K562 (cell line): ENCODE measurements around the gene ADGRE3. TPM values are rescaled to one million over a fixed set of nuclear protein-coding genes. Genes with fewer than 3 reads are reported as not detected.

Experiments used
- CBX3 ChIP-seq, 2 experiments: IDR thresholded peaks; 1 replicate in 1 of 2; 2 replicates in 1 of 2; pipeline ENCODE4 v1.6.1; 2012; ENCODE audit warnings: inconsistent platforms in 2 of 2, low read length in 2 of 2, borderline replicate concordance in 1 of 2, control low read depth in 1 of 2
- CHD4 ChIP-seq: fragments of 200-600 bp; sonication (generic); IDR thresholded peaks from 3 replicates; pipeline ENCODE4 v1.6.1; 2012; ENCODE audit warnings: low read depth, mild to moderate bottlenecking, mixed read lengths, low read length, inconsistent platforms; ENCODE audit not compliant: insufficient read depth, insufficient replicate concordance, poor library complexity, severe bottlenecking
- FOS ChIP-seq: IDR thresholded peaks from 3 replicates; pipeline ENCODE4 v1.6.1; 2011; ENCODE audit not compliant: insufficient read length; ENCODE audit errors: extremely low read depth
- IFI16 ChIP-seq: fragments of 250-450 bp; sonication (Bioruptor Pico); IDR thresholded peaks from 2 replicates; pipeline ENCODE4 v2.1.2; 2022; ENCODE audit warnings: mild to moderate bottlenecking, inconsistent platforms
- MAX ChIP-seq: sonication (generic); formaldehyde crosslinking; IDR thresholded peaks from 2 replicates; pipeline ENCODE4 v1.9.0; 2022; ENCODE audit warnings: mild to moderate bottlenecking, missing genetic modification reagents
- MIER1 ChIP-seq: fragments of 450-650 bp; IDR thresholded peaks from 2 replicates; pipeline ENCODE4 v1.6.1; 2016; ENCODE audit warnings: antibody characterized with exemption, mild to moderate bottlenecking, low read depth
- MYC ChIP-seq, 2 experiments: fragments of 250-450 bp in 1 of 2; sonication (Bioruptor Pico) in 1 of 2; IDR thresholded peaks; 2 replicates each; pipeline versions ENCODE4 v1.5.1 to v1.6.1; 2012 to 2021; ENCODE audit warnings: low read depth in 2 of 2, borderline replicate concordance in 1 of 2, improper control_type of control experiment in 1 of 2, low read length in 1 of 2, mild to moderate bottlenecking in 1 of 2, moderate library complexity in 1 of 2
- NR2C1 ChIP-seq, 2 experiments: fragments of 450-650 bp; IDR thresholded peaks; 2 replicates each; pipeline ENCODE4 v1.6.1; 2017; ENCODE audit warnings: mild to moderate bottlenecking in 2 of 2, antibody characterized with exemption in 1 of 2, inconsistent platforms in 1 of 2, missing compliant biosample characterization in 1 of 2, missing genetic modification characterization in 1 of 2
- PHF21A ChIP-seq: fragments of 450-650 bp; IDR thresholded peaks from 2 replicates; pipeline ENCODE4 v1.6.1; 2017; ENCODE audit warnings: low read depth, borderline replicate concordance
- RCOR1 ChIP-seq, 2 experiments: IDR thresholded peaks; 2 replicates each; pipeline ENCODE4 v1.6.1; 2012; ENCODE audit warnings: low read depth in 2 of 2, low read length in 2 of 2, borderline replicate concordance in 1 of 2, improper control_type of control experiment in 1 of 2
- SIRT6 ChIP-seq: IDR thresholded peaks from one replicate; pipeline ENCODE4 v1.6.1; 2012; ENCODE audit warnings: low read depth, mild to moderate bottlenecking, control low read depth, inconsistent platforms, low read length, moderate library complexity
- TEAD1 ChIP-seq, 2 experiments: fragments of 450-650 bp in 1 of 2; sonication (generic) in 1 of 2; formaldehyde crosslinking; IDR thresholded peaks; 2 replicates each; pipeline versions ENCODE4 v1.4.0 to v1.8.0; 2020 to 2022; ENCODE audit warnings: mild to moderate bottlenecking in 2 of 2, missing genetic modification reagents in 1 of 2
- TEAD4 ChIP-seq, 2 experiments: sonication (generic) in 1 of 2; formaldehyde crosslinking in 1 of 2; IDR thresholded peaks; 2 replicates each; pipeline versions ENCODE4 v1.6.1 to v1.8.0; 2012 to 2022; ENCODE audit warnings: borderline replicate concordance in 1 of 2, inconsistent platforms in 1 of 2, low read length in 1 of 2, mild to moderate bottlenecking in 1 of 2, missing genetic modification reagents in 1 of 2
- ZFP36 ChIP-seq: fragments of 150-350 bp; IDR thresholded peaks from 2 replicates; pipeline ENCODE4 v1.6.1; 2018; ENCODE audit warnings: low read length, low read depth; ENCODE audit not compliant: partially characterized antibody
- ZKSCAN1 ChIP-seq: fragments of 150-350 bp; IDR thresholded peaks from 2 replicates; pipeline ENCODE4 v1.6.1; 2016; ENCODE audit warnings: low read depth, low read length
- ZNF121 ChIP-seq: sonication (generic); formaldehyde crosslinking; conservative IDR thresholded peaks from 2 replicates; pipeline ENCODE4 v1.8.0; 2022; ENCODE audit warnings: missing genetic modification reagents
- ZNF707 ChIP-seq: fragments of 250-450 bp; sonication (Bioruptor Pico); conservative IDR thresholded peaks from 2 replicates; pipeline ENCODE4 v1.8.0; 2022; ENCODE audit warnings: inconsistent platforms, mild to moderate bottlenecking, moderate library complexity
- polyA plus RNA-seq, 8 experiments: library from polyadenylated mRNA; depleted of rRNA in 4 of 8; stranded (reverse) in 5 of 8; unstranded in 3 of 8; fragments of >200 nt; fragmentation: Nextera tagmentation in 2 of 8; fragmentation: Illumina TruSeq in 1 of 8; extraction: Ambion mirVana in 2 of 8; extraction: Trizol in 1 of 8; gene quantifications; 2 replicates each; pipeline versions ENCODE4 v1.2.1 to v1.2.3, GENCODE V29; 2011 to 2014; ENCODE audit warnings: inconsistent platforms in 1 of 8, missing spikeins in 1 of 8
- total RNA-seq, 7 experiments: library from RNA; depleted of rRNA in 6 of 7; stranded (reverse); fragments of >200 nt in 6 of 7; fragmentation: Illumina TruSeq in 2 of 7; extraction: Trizol in 2 of 7; gene quantifications; 2 replicates each; pipeline versions ENCODE4 v1.2.1 to v1.2.3, GENCODE V29; 2011 to 2021; ENCODE audit warnings: low replicate concordance in 1 of 7
- TF ChIP-seq, protein P1 (sequence below): sonication (generic); formaldehyde crosslinking; IDR thresholded peaks from 2 replicates; pipeline ENCODE4 v1.8.1; 2023; ENCODE audit warnings: mild to moderate bottlenecking, missing genetic modification reagents, moderate library complexity
- TF ChIP-seq, protein P2 (sequence below): sonication (generic); formaldehyde crosslinking; IDR thresholded peaks from 2 replicates; pipeline ENCODE4 v1.8.0; 2022; ENCODE audit warnings: mild to moderate bottlenecking, low read depth, missing genetic modification reagents
- TF ChIP-seq, protein P3 (sequence below): fragments of 250-450 bp; sonication (Bioruptor Pico); IDR thresholded peaks from 2 replicates; pipeline ENCODE4 v1.4.0; 2020; ENCODE audit warnings: mild to moderate bottlenecking, moderate library complexity

Gene ADGRE3
- total and polyA plus RNA-seq, 9 of the 15 experiments (the other 6 are each of a cell fraction or from before 2014, with no cell fraction given) = not detected

DNA sequence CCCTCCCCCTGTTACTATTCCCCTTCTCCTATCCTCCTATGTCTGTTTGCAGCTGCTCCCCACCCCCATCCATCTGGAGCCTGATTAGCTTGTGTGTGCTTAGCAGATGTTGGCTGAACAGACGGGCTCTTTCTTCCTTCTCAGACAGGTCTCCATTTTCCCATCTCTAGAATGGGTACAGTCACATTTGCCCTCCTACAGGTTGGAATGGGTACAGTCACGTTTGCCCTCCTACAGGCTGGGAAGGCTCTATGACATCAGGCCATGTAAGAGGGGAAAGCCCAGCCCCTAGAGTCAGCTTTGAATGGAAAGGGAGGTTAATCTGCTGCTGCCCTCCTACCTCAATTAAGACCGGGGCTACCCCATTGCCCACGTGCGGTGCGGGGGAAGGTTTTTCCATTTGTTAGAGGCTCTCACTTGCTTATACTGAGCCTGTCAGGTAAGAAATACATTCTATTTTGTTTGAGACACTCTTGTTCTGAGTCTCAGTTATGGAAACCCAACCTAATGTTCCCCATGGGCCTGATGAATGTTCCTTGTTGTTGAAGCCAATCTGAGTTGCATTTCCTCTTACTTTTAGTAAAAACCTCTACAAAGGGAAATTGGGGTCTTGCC is 93.9 kb downstream of the ADGRE3 start (continued):
- TF ChIP-seq PHF21A = no peak
- no peak for TF ChIP-seq ZNF707 (CRISPR knock-in tag)
- TF ChIP-seq CBX3 (IDR thresholded peaks at IDR 0.05; ENCODE audit: borderline replicate concordance in 1 of 2, low read length in 2 of 2) = peak in 1 of 2 experiments; percentile 89; a peak in 2 of 3 replicates
- no peak for TF ChIP-seq SIRT6
- TF ChIP-seq ZFP36 = no peak
- no peak for TF ChIP-seq MYC (IDR thresholded peaks at IDR 0.05; ENCODE audit: low read depth, low read length)
- no peak for TF ChIP-seq MYC (CRISPR knock-in tag; IDR thresholded peaks at IDR 0.05; ENCODE audit: borderline replicate concordance, low read depth)
- TF ChIP-seq, protein P1, sequence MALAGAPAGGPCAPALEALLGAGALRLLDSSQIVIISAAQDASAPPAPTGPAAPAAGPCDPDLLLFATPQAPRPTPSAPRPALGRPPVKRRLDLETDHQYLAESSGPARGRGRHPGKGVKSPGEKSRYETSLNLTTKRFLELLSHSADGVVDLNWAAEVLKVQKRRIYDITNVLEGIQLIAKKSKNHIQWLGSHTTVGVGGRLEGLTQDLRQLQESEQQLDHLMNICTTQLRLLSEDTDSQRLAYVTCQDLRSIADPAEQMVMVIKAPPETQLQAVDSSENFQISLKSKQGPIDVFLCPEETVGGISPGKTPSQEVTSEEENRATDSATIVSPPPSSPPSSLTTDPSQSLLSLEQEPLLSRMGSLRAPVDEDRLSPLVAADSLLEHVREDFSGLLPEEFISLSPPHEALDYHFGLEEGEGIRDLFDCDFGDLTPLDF (CRISPR knock-in tag) = no peak
- no peak for TF ChIP-seq IFI16 (CRISPR knock-in tag)
- peak in 1 of 2 experiments; percentile 55; a peak in 1 of 4 replicates for TF ChIP-seq TEAD1 (CRISPR knock-in tag; IDR thresholded peaks at IDR 0.05)
- TF ChIP-seq MIER1 = 0 out of 2 replicates have a peak, but pooled peaks have one; percentile 61
- TF ChIP-seq ZNF121 (CRISPR knock-in tag) = peak; percentile 86
- TF ChIP-seq MAX (CRISPR knock-in tag) = no peak
- peak; percentile 55; the same call in 1 of the 2 replicates for TF ChIP-seq ZKSCAN1
- TF ChIP-seq RCOR1 (IDR thresholded peaks at IDR 0.05; ENCODE audit: borderline replicate concordance in 1 of 2, low read depth in 2 of 2, low read length in 2 of 2) = peak; percentile 69 to 74; a peak in 2 of 4 replicates
- TF ChIP-seq NR2C1 (IDR thresholded peaks at IDR 0.05) = 0 out of 2 replicates have a peak, but pooled peaks have one; percentile 17
- TF ChIP-seq NR2C1 (tag; IDR thresholded peaks at IDR 0.05) = no peak
- no peak for TF ChIP-seq FOS
- TF ChIP-seq, protein P2, sequence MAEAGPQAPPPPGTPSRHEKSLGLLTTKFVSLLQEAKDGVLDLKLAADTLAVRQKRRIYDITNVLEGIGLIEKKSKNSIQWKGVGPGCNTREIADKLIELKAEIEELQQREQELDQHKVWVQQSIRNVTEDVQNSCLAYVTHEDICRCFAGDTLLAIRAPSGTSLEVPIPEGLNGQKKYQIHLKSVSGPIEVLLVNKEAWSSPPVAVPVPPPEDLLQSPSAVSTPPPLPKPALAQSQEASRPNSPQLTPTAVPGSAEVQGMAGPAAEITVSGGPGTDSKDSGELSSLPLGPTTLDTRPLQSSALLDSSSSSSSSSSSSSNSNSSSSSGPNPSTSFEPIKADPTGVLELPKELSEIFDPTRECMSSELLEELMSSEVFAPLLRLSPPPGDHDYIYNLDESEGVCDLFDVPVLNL (CRISPR knock-in tag) = no peak
- TF ChIP-seq, protein P3, sequence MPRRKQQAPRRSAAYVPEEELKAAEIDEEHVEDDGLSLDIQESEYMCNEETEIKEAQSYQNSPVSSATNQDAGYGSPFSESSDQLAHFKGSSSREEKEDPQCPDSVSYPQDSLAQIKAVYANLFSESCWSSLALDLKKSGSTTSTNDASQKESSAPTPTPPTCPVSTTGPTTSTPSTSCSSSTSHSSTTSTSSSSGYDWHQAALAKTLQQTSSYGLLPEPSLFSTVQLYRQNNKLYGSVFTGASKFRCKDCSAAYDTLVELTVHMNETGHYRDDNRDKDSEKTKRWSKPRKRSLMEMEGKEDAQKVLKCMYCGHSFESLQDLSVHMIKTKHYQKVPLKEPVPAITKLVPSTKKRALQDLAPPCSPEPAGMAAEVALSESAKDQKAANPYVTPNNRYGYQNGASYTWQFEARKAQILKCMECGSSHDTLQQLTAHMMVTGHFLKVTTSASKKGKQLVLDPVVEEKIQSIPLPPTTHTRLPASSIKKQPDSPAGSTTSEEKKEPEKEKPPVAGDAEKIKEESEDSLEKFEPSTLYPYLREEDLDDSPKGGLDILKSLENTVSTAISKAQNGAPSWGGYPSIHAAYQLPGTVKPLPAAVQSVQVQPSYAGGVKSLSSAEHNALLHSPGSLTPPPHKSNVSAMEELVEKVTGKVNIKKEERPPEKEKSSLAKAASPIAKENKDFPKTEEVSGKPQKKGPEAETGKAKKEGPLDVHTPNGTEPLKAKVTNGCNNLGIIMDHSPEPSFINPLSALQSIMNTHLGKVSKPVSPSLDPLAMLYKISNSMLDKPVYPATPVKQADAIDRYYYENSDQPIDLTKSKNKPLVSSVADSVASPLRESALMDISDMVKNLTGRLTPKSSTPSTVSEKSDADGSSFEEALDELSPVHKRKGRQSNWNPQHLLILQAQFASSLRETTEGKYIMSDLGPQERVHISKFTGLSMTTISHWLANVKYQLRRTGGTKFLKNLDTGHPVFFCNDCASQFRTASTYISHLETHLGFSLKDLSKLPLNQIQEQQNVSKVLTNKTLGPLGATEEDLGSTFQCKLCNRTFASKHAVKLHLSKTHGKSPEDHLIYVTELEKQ (CRISPR knock-in tag) = no peak
- TF ChIP-seq TEAD4 (IDR thresholded peaks at IDR 0.05; ENCODE audit: low read length) = peak; percentile 31; the same call in 1 of the 2 replicates
- TF ChIP-seq TEAD4 (CRISPR knock-in tag; IDR thresholded peaks at IDR 0.05; ENCODE audit: borderline replicate concordance) = no peak
- TF ChIP-seq CHD4 = peak; percentile 88
